ENCODE data around the gene PRELID2. TPM values are rescaled to one million over a fixed set of nuclear protein-coding genes. Genes with fewer than 3 reads are reported as not detected.

PRELID2 gene
- total RNA-seq, 2 experiments from 2014 or later = 2.2 to 2.5 TPM

Other genes with a start within 250 kb of the PRELID2 start
- not detected for gene GRXCR2, start 37.7 kb upstream of the PRELID2 start, total RNA-seq
- not detected for gene SH3RF2, start 101.2 kb upstream of the PRELID2 start, total RNA-seq